RPMI7951 (cell line): ENCODE data around the gene BEGAIN. TPM values are rescaled to one million over a fixed set of nuclear protein-coding genes. Genes with fewer than 3 reads are reported as not detected.

Source experiments
- DNase-seq: peaks from one replicate; pipeline ENCODE4 v3.0.0-alpha.2; 2012; ENCODE audit warnings: low read depth
- total RNA-seq: library from RNA; depleted of rRNA; stranded (reverse); fragments of >200 nt; shearing (Covaris generic); gene quantifications from 2 replicates; pipeline ENCODE4 v1.2.3, GENCODE V29; 2014; rRNA removed

Gene BEGAIN
- not detected in 2 replicates for total RNA-seq

GRCh38 chr14:100587086-100587762 lies at the start of gene BEGAIN:
Gene BEGAIN (minus strand): TSS chr14:100587417. CDS start chr14:100587290, 127 bp downstream.
- DNase-seq: no peak

- no peak for DNase-seq
Observed at GRCh38 chr14:100636559-100636958, 49.3 kb upstream of the BEGAIN start.

- DNase-seq: no peak
Observed at GRCh38 chr14:100634026-100634425, 46.8 kb upstream of the BEGAIN start.

DNA sequence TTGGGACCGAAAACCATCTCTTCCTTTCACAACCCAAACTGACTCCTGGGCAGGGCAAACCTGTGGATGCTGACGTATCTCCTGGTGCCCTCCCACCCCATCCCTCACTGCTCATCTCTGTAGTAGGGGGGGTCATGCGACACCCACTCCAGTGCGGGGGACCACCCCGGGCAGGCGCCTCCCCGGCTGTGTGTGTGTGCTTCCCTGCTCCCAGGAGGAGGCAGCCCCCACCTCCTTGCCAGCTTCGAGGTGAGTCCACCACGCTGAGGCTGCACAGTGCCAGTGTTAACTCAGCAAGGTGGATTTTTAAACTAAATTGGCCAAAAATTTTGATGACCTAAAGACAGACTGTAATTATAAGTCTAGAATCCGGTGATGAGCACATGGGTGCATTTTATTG lies 46.2 kb upstream of the BEGAIN start:
- no peak for DNase-seq

DNA sequence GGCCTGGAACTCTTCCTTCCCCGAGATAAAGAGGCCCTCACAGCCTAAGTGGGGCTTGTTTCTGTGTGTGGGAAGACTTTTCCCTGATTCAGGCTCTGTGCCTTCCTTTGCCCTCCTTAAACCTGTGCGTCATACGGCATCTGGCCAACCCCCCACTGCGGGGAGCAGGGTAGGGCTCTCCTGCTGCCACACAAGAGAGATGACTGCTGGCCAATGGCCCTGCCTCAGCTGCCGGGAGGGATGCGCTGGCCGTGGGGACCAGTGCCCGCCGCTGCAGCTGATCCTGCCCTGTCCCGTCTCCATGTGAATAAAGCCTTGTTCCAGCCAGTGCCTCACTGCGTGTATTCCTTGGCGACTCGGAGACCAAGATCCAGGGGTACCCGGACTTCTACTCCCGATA lies 42.5 kb upstream of the BEGAIN start:
- peak; percentile 17 for DNase-seq

- DNase-seq: no peak
Observed at GRCh38 chr14:100629098-100629497, 41.9 kb upstream of the BEGAIN start.

- no peak for DNase-seq
Observed at GRCh38 chr14:100628225-100628624, 41.0 kb upstream of the BEGAIN start.

GRCh38 chr14:100626614-100627013 lies 39.4 kb upstream of the BEGAIN start:
- DNase-seq: no peak

- no peak for DNase-seq
Observed at GRCh38 chr14:100623961-100624360, 36.7 kb upstream of the BEGAIN start.

GRCh38 chr14:100623557-100623956 lies 36.3 kb upstream of the BEGAIN start:
- DNase-seq: no peak

GRCh38 chr14:100622708-100623485 lies 35.7 kb upstream of the BEGAIN start:
- no peak for DNase-seq

- DNase-seq: no peak
Observed at GRCh38 chr14:100622224-100622623, 35.0 kb upstream of the BEGAIN start.

- DNase-seq: no peak
Observed at GRCh38 chr14:100621806-100622205, 34.6 kb upstream of the BEGAIN start.

- no peak for DNase-seq
Observed at GRCh38 chr14:100620255-100621100, 33.3 kb upstream of the BEGAIN start.

DNA sequence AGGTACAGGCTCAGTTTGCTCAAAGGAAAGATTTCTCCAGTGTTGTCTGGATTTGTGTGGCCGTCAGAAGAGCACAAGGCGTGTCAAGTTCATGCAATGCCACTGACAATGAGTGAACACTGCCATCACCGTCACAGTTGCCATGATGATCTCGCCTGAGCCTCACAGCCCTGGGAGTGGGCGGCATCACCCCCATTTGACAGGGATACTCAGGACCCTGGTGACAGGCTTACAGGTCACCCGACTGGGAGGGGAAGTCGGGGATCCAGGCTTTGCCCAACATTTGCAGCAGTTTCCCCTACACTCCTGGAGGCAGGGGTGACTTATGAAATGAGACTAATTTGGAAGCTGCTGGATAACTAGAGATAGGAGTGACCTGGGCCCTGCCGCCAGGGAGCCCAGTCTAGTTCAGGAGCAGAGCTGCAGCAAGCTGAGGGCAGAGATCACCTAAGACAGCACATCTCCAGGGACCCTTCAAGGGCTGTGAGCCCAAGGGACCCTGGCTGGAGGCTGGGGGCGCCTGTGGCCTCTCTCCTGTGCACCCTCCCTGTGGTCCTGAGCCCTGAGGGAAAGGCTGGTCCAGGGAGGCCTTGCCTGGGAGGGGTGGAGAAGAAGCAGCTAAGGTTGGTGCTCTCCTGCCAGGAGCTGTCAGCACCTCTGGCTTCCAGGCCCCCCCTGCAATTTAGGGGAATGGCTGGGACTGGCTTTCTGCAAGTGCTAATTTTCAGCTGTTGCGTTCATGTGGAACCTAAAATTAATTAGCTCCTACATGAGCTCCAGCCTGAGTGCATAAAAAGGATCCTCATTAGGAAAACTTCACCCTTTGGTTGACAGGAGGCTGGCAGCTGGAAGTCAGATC lies 32.4 kb upstream of the BEGAIN start:
- DNase-seq: no peak

- DNase-seq: no peak
Observed at GRCh38 chr14:100618763-100619320, 31.6 kb upstream of the BEGAIN start.

DNA sequence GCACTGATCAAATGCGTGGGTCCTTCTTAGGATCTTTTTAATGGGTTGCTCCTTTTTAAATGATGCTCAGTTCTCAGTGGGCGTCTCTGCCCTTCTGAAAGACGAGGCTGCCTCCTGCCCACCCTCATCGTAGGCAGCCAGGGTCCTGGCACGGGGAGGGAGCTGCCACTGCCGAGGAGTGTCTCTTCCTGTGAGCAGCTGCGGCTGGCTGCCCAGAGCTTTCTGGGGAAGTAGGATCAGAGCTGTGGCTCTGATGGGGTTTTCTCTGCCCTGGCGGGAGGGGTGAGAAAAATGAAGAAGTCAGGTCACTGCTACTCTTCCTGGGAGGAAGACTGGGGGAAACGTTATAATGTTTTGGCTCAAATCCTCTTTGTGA lies 31.1 kb upstream of the BEGAIN start:
- no peak for DNase-seq

GRCh38 chr14:100617410-100618317 lies 30.4 kb upstream of the BEGAIN start:
- no peak for DNase-seq

DNA sequence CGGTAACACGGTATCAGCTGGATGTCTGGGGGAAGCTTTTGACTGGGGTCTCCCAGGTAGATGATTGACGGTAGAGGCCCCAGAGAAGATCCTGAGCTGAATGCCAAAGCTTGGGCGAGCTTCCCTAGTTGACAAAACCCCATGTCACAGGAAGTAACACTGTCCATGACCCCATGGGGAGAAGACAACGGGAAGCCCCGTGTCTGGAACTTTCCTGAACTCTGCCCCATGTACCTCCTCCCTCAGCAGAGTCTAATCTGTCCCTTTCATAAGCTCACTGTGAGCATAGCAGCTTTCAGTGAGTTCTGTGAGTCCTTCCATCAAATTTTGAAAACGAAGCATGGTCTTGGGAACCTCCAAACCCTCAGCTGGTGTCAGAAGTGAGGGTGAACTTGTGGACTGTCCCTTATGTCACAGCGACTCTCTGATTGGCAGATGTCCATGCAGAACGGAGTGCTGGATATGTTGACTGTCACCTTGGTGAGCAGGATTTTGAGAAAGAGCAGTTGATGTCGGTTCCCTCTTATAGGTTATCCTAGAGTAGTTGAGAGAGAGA lies 29.7 kb upstream of the BEGAIN start:
- DNase-seq: no peak
